Upper lobe of left lung (tissue), 4 donors: ENCODE data around the gene FBXO27.

Experiments used
- EP300 ChIP-seq, 4 donors: sonication (generic); formaldehyde crosslinking; IDR thresholded peaks; one replicate each; pipeline ENCODE4 v1.5.1; 2017; ENCODE audit warnings: antibody characterized with exemption in 4 of 4, control low read depth in 2 of 4
- TF ChIP-seq, protein P1 (sequence below), 6 experiments: fragments of 450-650 bp in 4 of 6; fragments of 200-600 bp in 2 of 6; sonication (generic) in 2 of 6; IDR thresholded peaks; one replicate each; pipeline ENCODE4 v1.5.1; 2016 to 2019; ENCODE audit warnings: antibody characterized with exemption in 6 of 6

DNA sequence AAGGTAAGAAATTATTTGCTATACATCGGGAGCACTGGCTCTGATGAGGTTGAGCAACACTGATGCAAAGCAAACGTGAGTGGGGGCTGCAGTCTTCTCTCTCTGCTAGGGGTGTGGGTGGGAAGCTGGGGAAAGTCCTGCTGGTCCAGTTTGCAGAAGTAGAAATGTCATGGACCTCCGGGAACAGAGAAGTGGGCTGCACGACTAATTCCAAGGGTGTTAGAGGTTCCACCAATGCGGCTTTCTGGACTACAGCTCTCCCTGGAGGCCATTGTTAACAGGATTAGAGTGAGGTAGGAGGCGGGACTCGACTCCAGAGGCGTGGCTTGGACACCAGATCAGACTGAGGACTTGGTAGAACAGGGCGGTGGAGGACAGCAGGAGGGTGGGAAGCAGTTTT lies 5.7 kb upstream of the FBXO27 start:
- TF ChIP-seq, protein P1, sequence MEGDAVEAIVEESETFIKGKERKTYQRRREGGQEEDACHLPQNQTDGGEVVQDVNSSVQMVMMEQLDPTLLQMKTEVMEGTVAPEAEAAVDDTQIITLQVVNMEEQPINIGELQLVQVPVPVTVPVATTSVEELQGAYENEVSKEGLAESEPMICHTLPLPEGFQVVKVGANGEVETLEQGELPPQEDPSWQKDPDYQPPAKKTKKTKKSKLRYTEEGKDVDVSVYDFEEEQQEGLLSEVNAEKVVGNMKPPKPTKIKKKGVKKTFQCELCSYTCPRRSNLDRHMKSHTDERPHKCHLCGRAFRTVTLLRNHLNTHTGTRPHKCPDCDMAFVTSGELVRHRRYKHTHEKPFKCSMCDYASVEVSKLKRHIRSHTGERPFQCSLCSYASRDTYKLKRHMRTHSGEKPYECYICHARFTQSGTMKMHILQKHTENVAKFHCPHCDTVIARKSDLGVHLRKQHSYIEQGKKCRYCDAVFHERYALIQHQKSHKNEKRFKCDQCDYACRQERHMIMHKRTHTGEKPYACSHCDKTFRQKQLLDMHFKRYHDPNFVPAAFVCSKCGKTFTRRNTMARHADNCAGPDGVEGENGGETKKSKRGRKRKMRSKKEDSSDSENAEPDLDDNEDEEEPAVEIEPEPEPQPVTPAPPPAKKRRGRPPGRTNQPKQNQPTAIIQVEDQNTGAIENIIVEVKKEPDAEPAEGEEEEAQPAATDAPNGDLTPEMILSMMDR (IDR thresholded peaks at IDR 0.05): peak in 1 of 6 experiments; percentile 17
- TF ChIP-seq EP300 (IDR thresholded peaks at IDR 0.05): no peak
